HFFc6 (cell line): ENCODE data around the gene JAKMIP2. TPM values are rescaled to one million over a fixed set of nuclear protein-coding genes. Genes with fewer than 3 reads are reported as not detected.

Experiments
- DNase-seq: peaks from one replicate; pipeline ENCODE4 v3.0.0-alpha.2; 2018
- H3K27ac Mint-ChIP-seq: 2 replicates; pipeline ENCODE4 v1.8.0; 2020; ENCODE audit warnings: mild to moderate bottlenecking, mixed read lengths
- H3K27me3 Mint-ChIP-seq: 2 replicates; pipeline ENCODE4 v1.8.0; 2021; ENCODE audit warnings: mild to moderate bottlenecking, moderate library complexity, mixed read lengths; ENCODE audit not compliant: insufficient read depth
- H3K36me3 Mint-ChIP-seq: 2 replicates; pipeline ENCODE4 v1.8.0; 2021; ENCODE audit warnings: low read depth, mixed read lengths
- H3K4me1 Mint-ChIP-seq: 2 replicates; pipeline ENCODE4 v1.8.0; 2020; ENCODE audit warnings: low read depth, mixed read lengths
- H3K4me3 Mint-ChIP-seq: 2 replicates; pipeline ENCODE4 v1.8.0; 2020; ENCODE audit warnings: mild to moderate bottlenecking, moderate library complexity, mixed read lengths
- H3K9me3 Mint-ChIP-seq: 2 replicates; pipeline ENCODE4 v1.8.0; 2020; ENCODE audit warnings: mild to moderate bottlenecking, mixed read lengths
- total RNA-seq, 6 experiments: library from RNA; stranded (reverse); fragmentation: NEBNext Ultra II Directional; extraction: Animal tissue kit (Norgen Biotek cat#: 25700); gene quantifications; 2 replicates in 1 of 6; 3 replicates in 5 of 6; pipeline ENCODE4 v1.2.3, GENCODE V29; 2021
- TF ChIP-seq, protein P1 (sequence below): fragments of 200-600 bp; sonication (generic); IDR thresholded peaks from 2 replicates; pipeline ENCODE4 v1.5.0; 2021; ENCODE audit warnings: antibody characterized with exemption, mild to moderate bottlenecking

Gene JAKMIP2
- total RNA-seq, 6 experiments from 2014 or later = not detected

DNA sequence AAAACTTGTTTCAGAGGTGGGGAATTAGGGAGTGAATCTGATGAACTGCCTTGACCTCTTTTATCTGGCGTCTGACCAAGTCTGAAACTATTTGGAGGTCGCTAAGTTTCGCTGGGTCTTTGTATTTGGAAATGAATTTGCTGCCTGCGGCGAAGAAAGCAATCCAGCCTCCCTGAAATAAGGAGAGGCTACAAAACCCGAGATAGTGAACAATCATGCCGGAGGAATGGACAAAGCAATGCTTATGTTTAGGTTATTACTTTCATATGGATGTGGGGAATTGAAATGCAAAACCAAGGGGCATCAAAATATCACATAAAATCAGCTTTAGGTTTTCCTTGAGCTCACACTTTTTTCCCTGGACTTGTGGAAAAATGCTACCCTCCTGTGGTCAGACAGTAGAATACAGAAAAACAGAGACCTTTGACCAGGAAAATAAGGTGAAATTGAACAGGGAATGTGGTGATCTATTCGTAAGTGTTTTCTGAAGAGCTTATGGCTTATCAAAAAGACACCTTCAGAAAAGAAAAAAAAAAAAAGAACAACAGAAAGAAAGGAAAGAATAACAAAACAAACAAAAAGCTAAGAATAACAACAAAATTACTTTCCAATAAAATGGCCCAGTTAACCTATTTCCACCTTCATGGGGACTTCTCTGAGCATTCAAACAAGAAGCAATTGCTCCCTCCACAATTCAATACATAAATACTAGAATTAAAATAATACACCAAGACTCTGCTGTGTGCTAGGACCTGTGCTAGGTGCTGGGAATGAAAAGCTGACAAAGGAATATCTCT, 204.1 kb downstream of the JAKMIP2 start:
- peak; percentile 74 for DNase-seq
- peaks cover 9% of the 10 kb centered on the region; the same call in 1 of the 2 replicates for H3K9me3 Mint-ChIP-seq
- peak overlapping the region; percentile 87 for H3K4me3 Mint-ChIP-seq
- peak overlapping the region; percentile 50 for H3K27ac Mint-ChIP-seq
- TF ChIP-seq, protein P1, sequence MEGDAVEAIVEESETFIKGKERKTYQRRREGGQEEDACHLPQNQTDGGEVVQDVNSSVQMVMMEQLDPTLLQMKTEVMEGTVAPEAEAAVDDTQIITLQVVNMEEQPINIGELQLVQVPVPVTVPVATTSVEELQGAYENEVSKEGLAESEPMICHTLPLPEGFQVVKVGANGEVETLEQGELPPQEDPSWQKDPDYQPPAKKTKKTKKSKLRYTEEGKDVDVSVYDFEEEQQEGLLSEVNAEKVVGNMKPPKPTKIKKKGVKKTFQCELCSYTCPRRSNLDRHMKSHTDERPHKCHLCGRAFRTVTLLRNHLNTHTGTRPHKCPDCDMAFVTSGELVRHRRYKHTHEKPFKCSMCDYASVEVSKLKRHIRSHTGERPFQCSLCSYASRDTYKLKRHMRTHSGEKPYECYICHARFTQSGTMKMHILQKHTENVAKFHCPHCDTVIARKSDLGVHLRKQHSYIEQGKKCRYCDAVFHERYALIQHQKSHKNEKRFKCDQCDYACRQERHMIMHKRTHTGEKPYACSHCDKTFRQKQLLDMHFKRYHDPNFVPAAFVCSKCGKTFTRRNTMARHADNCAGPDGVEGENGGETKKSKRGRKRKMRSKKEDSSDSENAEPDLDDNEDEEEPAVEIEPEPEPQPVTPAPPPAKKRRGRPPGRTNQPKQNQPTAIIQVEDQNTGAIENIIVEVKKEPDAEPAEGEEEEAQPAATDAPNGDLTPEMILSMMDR = peak; percentile 88
- no peaks in the 10 kb centered on the region for H3K36me3 Mint-ChIP-seq
- H3K27me3 Mint-ChIP-seq = peaks cover 9% of the 10 kb centered on the region; the same call in 1 of the 2 replicates
- H3K4me1 Mint-ChIP-seq = peaks cover 20% of the 10 kb centered on the region

DNA sequence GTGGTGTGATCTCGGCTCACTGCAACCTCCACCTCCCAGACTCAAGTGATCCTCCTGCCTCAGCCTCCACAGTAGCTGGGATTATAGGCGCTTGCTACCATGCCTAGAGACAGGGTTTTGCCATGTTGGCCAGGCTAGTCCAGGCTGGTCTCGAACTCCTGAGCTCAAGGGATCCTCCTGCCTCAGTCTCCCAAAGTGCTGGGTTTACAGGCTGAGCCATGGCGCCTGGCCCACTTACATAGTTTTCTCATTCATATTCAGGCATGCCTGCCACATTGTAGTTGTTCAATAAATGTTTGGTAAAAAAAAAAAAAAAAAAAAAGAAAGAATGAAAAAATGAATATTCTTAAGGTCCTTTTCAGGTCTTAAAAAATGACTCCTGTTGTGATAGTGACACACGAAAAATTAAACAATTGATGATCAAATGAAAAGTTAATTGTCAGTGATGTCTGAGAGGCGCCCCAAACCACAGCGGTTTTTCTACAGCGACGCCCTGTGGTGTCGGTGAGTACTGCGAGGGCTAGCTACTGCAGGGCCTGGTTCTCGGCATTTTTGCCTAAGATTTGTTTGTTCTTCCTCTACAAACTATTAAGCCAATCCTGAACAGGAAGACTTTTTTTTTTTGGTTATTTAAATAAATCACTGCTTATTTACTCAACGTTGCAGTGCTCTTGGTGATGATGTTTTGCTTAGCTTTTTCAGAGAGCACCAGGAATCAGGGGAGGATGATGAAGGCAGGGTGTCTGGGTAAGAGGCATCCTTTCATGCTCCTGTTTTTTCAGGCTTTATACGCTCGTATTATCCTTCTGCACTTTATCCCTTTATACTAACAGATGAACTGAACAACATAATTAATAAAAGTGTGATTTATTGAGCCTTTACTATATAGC, 205.6 kb downstream of the JAKMIP2 start:
- H3K4me1 Mint-ChIP-seq = peaks cover 20% of the 10 kb centered on the region
- H3K27me3 Mint-ChIP-seq = peaks cover 9% of the 10 kb centered on the region; the same call in 1 of the 2 replicates
- H3K27ac Mint-ChIP-seq = no peak overlapping the region
- peaks cover 9% of the 10 kb centered on the region; the same call in 1 of the 2 replicates for H3K9me3 Mint-ChIP-seq
- H3K36me3 Mint-ChIP-seq = no peaks in the 10 kb centered on the region
- H3K4me3 Mint-ChIP-seq = peak overlapping the region; percentile 87; the same call in 1 of the 2 replicates
- DNase-seq = peak; percentile 4
- TF ChIP-seq, protein P1 = peak; percentile 93

DNA sequence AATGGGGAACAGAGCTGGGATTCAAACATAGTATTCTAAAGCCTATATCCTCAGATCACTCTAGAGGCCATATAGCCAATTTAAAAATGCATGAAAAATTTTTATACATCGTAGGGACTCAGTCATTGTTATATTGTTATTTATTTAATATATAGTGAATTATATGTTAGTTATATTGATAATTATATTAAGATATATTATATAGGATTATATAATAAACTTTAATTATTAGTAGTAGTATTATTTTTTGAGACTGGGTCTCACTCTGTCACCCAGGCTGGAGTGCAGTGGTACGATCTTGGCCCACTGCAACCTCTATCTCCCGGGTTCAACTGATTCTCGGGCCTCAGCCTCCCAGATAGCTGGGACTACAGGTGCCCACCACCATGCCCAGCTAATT, 206.9 kb downstream of the JAKMIP2 start:
- TF ChIP-seq, protein P1 = no peak
- Mint-ChIP-seq H3K4me1 (peaks cover 20% of the 10 kb centered on the region), H3K27ac (no peak overlapping the region), H3K4me3 (no peak overlapping the region), H3K27me3 (peaks cover 9% of the 10 kb centered on the region; the same call in 1 of the 2 replicates), H3K9me3 (peaks cover 6% of the 10 kb centered on the region; the same call in 1 of the 2 replicates), H3K36me3 (no peaks in the 10 kb centered on the region)
- DNase-seq = no peak

DNA sequence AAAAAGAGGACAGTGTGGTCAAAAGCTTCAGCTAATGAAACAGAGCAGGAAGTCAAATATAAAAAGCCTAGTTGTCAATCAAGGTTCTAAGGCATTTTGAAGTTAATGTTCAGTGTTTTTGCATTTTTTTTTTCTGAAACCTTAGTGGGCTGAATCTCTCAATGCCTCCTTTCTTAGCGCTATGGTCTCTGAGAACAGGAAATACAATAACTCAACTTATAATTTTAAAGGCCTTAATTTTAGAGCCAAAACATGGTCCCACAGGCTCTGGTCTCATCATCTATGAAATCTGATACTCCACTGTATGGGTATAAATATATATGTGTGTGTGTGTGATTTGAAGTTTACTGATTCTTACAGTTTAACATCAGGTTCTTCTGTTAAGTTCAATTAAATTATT, 209.3 kb downstream of the JAKMIP2 start:
- peaks cover 16% of the 10 kb centered on the region for H3K4me1 Mint-ChIP-seq
- H3K27ac Mint-ChIP-seq = no peak overlapping the region
- peaks cover 1% of the 10 kb centered on the region; the same call in 1 of the 2 replicates for H3K27me3 Mint-ChIP-seq
- TF ChIP-seq, protein P1 = no peak
- DNase-seq = no peak
- H3K36me3 Mint-ChIP-seq = no peaks in the 10 kb centered on the region
- H3K9me3 Mint-ChIP-seq = no peaks in the 10 kb centered on the region
- H3K4me3 Mint-ChIP-seq = no peak overlapping the region

DNA sequence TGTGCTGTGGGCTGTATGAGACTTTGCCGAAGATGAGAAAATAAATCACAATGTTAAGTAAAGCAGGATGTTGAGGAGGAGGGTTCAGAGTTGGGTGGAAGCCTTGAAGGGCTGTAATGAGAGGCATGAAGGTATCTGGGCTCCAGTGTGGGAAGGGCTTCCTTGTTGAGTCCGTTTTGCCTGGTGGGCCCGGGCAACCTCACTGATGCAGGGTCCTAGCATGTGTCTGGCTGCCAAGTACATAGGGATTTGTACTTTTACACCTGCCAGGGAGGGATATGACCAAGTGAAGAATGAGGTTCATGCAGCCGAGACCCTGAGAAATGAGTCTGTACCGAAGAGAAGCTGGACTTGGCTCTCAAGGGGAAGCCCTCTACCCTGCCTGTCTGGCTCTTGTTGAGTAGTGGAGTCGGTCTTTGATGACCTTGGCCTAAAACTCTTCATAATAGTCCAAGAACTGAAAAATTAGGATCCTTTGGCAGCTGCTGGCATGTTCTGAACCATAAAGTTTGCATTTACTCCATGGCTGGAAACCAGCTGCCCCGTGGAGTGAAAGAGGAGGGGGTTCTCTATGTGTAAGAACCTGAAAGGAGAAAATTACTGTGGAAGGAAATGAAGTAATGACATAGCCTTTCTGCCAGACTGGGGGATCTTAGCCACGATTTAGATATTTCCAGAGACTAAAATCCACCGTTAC, 213.7 kb downstream of the JAKMIP2 start:
- peaks cover 25% of the 10 kb centered on the region for H3K4me1 Mint-ChIP-seq
- DNase-seq = no peak
- TF ChIP-seq, protein P1 = no peak
- no peak overlapping the region for H3K4me3 Mint-ChIP-seq
- no peaks in the 10 kb centered on the region for H3K36me3 Mint-ChIP-seq
- H3K27ac Mint-ChIP-seq = no peak overlapping the region
- no peaks in the 10 kb centered on the region for H3K9me3 Mint-ChIP-seq
- peaks cover 3% of the 10 kb centered on the region for H3K27me3 Mint-ChIP-seq
